ENCODE results near the gene AKR1B1. TPM values are rescaled to one million over a fixed set of nuclear protein-coding genes. Genes with fewer than 3 reads are reported as not detected.

The AKR1B1 gene
- total RNA-seq, 3 donors from 2014 or later (not counting 1 experiment from before 2014, with no cell fraction given): 68.4 to 106 (median 85.1) TPM

- Histone ChIP-seq H3K9me3 (ENCODE audit: control insufficient read depth, insufficient read depth, low read length) (no peaks in the 10 kb centered on the region), H3K4me1 (ENCODE audit: control insufficient read depth, insufficient read depth, low read length) (no peaks in the 10 kb centered on the region), H3K36me3 (ENCODE audit: control insufficient read depth, insufficient read depth, low read length) (no peaks in the 10 kb centered on the region), H3K4me3 (ENCODE audit: low read length) (no peak overlapping the region), H3K27me3 (ENCODE audit: control insufficient read depth, insufficient read depth, low read length) (no peaks in the 10 kb centered on the region), H3K27ac (ENCODE audit: low read length) (no peak overlapping the region)
- TF ChIP-seq CTCF (IDR thresholded peaks at IDR 0.05): no peak
- Mint-ChIP-seq H3K9me3 (no peaks in the 10 kb centered on the region), H3K4me1 (no peaks in the 10 kb centered on the region), H3K36me3 (no peaks in the 10 kb centered on the region), H3K27ac (no peak overlapping the region), H3K27me3 (ENCODE audit: low read depth in 2 of 2) (peaks cover 7 to 11% of the 10 kb centered on the region in 2 donors), H3K4me3 (no peak overlapping the region)
- WGBS (ENCODE audit: insufficient coverage): 80% methylated on average over 4 of the region's 4 CpGs
- DNase-seq (no peak), ATAC-seq (no peak)
- intact Hi-C loops (cut with micrococcal nuclease): no loop called here
Measured at GRCh38 chr7:134395604-134396003, 63.3 kb downstream of the AKR1B1 start.

GRCh38 chr7:134394056-134394455, 64.8 kb downstream of the AKR1B1 start:
- Histone ChIP-seq H3K27me3 (ENCODE audit: control insufficient read depth, insufficient read depth, low read length) (no peaks in the 10 kb centered on the region), H3K9me3 (ENCODE audit: control insufficient read depth, insufficient read depth, low read length) (no peaks in the 10 kb centered on the region), H3K4me1 (ENCODE audit: control insufficient read depth, insufficient read depth, low read length) (no peaks in the 10 kb centered on the region), H3K4me3 (ENCODE audit: low read length) (no peak overlapping the region), H3K36me3 (ENCODE audit: control insufficient read depth, insufficient read depth, low read length) (no peaks in the 10 kb centered on the region), H3K27ac (ENCODE audit: low read length) (no peak overlapping the region)
- no peak overlapping the region for H3K27ac Mint-ChIP-seq
- H3K36me3 Mint-ChIP-seq: no peaks in the 10 kb centered on the region
- H3K9me3 Mint-ChIP-seq: no peaks in the 10 kb centered on the region
- 70% methylated on average over 5 of the region's 5 CpGs for WGBS (ENCODE audit: insufficient coverage)
- no peaks in the 10 kb centered on the region for H3K4me1 Mint-ChIP-seq
- intact Hi-C loops (cut with micrococcal nuclease): no loop called here
- no peak overlapping the region for H3K4me3 Mint-ChIP-seq
- DNase-seq (no peak), ATAC-seq (no peak)
- TF ChIP-seq CTCF (IDR thresholded peaks at IDR 0.05): no peak
- peaks cover 6 to 7% of the 10 kb centered on the region in 2 donors for H3K27me3 Mint-ChIP-seq (ENCODE audit: low read depth in 2 of 2)

Other genes with a start within 250 kb of the AKR1B1 start
- gene SLC35B4, start 142.2 kb downstream of the AKR1B1 start, total RNA-seq: 10 to 100 TPM in 2 of 3 donors, 1 to 10 TPM in 1; 5.2 to 11.5 (median 11.2) TPM
- gene AKR1B10, start 68.5 kb upstream of the AKR1B1 start, total RNA-seq: not detected
- gene AKR1B15, start 90.0 kb upstream of the AKR1B1 start, total RNA-seq: not detected
- gene BPGM, start 187.8 kb upstream of the AKR1B1 start, total RNA-seq: 10 to 100 TPM; 30.0 to 39.1 (median 31.4) TPM

Data from natural killer cell (primary cell).